MM.1S (cell line): ENCODE data around the gene ING4.

Experiments used
- CTCF ChIP-seq: fragments of 300-600 bp; sonication (generic); IDR thresholded peaks from 2 replicates; pipeline ENCODE4 v1.5.1; 2016; ENCODE audit warnings: antibody characterized with exemption, low read length, mixed read lengths
- EZH2 ChIP-seq: fragments of 300-600 bp; sonication (generic); optimal IDR thresholded peaks from 2 replicates; pipeline ENCODE3; 2017; ENCODE audit warnings: low read depth, mild to moderate bottlenecking, antibody characterized with exemption, low read length, mixed read lengths

- TF ChIP-seq CTCF = no peak
- TF ChIP-seq EZH2 = no peak
Observed at GRCh38 chr12:6652391-6652790, 10.5 kb downstream of the ING4 start.
